Activated CD8-positive, alpha-beta T cell treated with anti-CD3 and anti-CD28 coated beads for 36 hours (primary cell): ENCODE results near the gene BUD31. TPM values are rescaled to one million over a fixed set of nuclear protein-coding genes. Genes with fewer than 3 reads are reported as not detected.
"Not testable (repeated sequence)": the region's sequence is repeated elsewhere in the genome, so short reads cannot be mapped to it uniquely, and the experiment has no call there.

Experiments
- ATAC-seq: fragments of 200-7000 bp; cut with Tn5 transposase; one replicate; pipeline ENCODE4 v1.10.0; 2021; ENCODE audit warnings: mild to moderate bottlenecking, moderate library complexity
- CTCF ChIA-PET: fragments of 350-600 bp; sonication (Branson Sonifier 250); formaldehyde crosslinking; loops from one replicate; lab custom pipeline; 2021; ENCODE audit warnings: antibody characterized with exemption; lab: Charles Lee
- POLR2A ChIA-PET: fragments of 350-600 bp; sonication (Branson Sonifier 250); formaldehyde crosslinking; loops from one replicate; lab custom pipeline; 2021; ENCODE audit warnings: antibody characterized with exemption; lab: Charles Lee
- DNase-seq: peaks from one replicate; pipeline ENCODE4 v3.0.0-alpha.2; 2020
- H3K27ac Mint-ChIP-seq: one replicate; pipeline ENCODE4 v1.8.0; 2021; ENCODE audit warnings: mild to moderate bottlenecking, mixed read lengths
- H3K27me3 Mint-ChIP-seq: one replicate; pipeline ENCODE4 v1.8.0; 2021; ENCODE audit warnings: mixed read lengths
- H3K36me3 Mint-ChIP-seq: one replicate; pipeline ENCODE4 v1.8.0; 2021; ENCODE audit warnings: low read depth, mixed read lengths
- H3K4me1 Mint-ChIP-seq: one replicate; pipeline ENCODE4 v1.8.0; 2021; ENCODE audit warnings: low read depth, mixed read lengths
- H3K4me3 Mint-ChIP-seq: one replicate; pipeline ENCODE4 v1.8.0; 2021; ENCODE audit warnings: mild to moderate bottlenecking, moderate library complexity, mixed read lengths
- H3K9me3 Mint-ChIP-seq: one replicate; pipeline ENCODE4 v1.8.0; 2021; ENCODE audit warnings: mixed read lengths
- CTCF ChIP-seq: fragments of 200-600 bp; IDR thresholded peaks from one replicate; pipeline ENCODE4 v1.8.0; 2022; ENCODE audit warnings: antibody characterized with exemption, mild to moderate bottlenecking
- intact Hi-C: fragments of 100-400 bp; cut with micrococcal nuclease; formaldehyde crosslinking; loops from one replicate; pipeline ENCODE4 v1.10.0; 2022
- total RNA-seq, 2 experiments: library from RNA; stranded (reverse); gene quantifications; one replicate each; pipeline ENCODE4 v1.2.3, GENCODE V29; 2021

BUD31 gene
- total RNA-seq, 2 experiments from 2014 or later, result 118 to 124 TPM

- POLR2A ChIA-PET, result interaction anchor here (0.7 to 5.6 kb wide), 19 partner anchors 9 to 577 kb away, joined by 3 to 58 read pairs (median 5); partner anchors contain the start of genes ARPC1B, ATP5MF, CPSF4 and PTCD1
- no peak for TF ChIP-seq CTCF
- peak overlapping the region; percentile 90 for H3K4me3 Mint-ChIP-seq
- intact Hi-C loops, result no loop called here
- H3K4me1 Mint-ChIP-seq, result peaks cover 38% of the 10 kb centered on the region
- ATAC-seq, result peak; percentile 7
- no peaks in the 10 kb centered on the region for H3K9me3 Mint-ChIP-seq
- DNase-seq, result no peak
- no peaks in the 10 kb centered on the region for H3K27me3 Mint-ChIP-seq
- H3K36me3 Mint-ChIP-seq, result peaks cover 37% of the 10 kb centered on the region
- H3K27ac Mint-ChIP-seq, result peak overlapping the region; percentile 97
- CTCF ChIA-PET, result interaction anchor here (1.0 to 2.3 kb wide), 4 partner anchors 11 to 29 kb away, joined by 3 to 6 read pairs (median 4); no protein-coding TSS in a partner anchor
These were observed 413 bp downstream of the BUD31 start for GRCh38 chr7:99409192-99409572.

GRCh38 chr7:99409806-99410205, 1.0 kb downstream of the BUD31 start:
- intact Hi-C loops, result no loop called here
- peak overlapping the region; percentile 90 for H3K4me3 Mint-ChIP-seq
- TF ChIP-seq CTCF, result no peak
- peaks cover 36% of the 10 kb centered on the region for H3K4me1 Mint-ChIP-seq
- DNase-seq (no peak), ATAC-seq (no peak)
- no peaks in the 10 kb centered on the region for H3K9me3 Mint-ChIP-seq
- POLR2A ChIA-PET, result interaction anchor here (0.7 to 5.6 kb wide), 11 partner anchors 12 to 550 kb away, joined by 3 to 58 read pairs (median 5); partner anchors contain the start of genes ARPC1B, ATP5MF, CPSF4 and PTCD1
- no peaks in the 10 kb centered on the region for H3K27me3 Mint-ChIP-seq
- H3K36me3 Mint-ChIP-seq, result peaks cover 39% of the 10 kb centered on the region
- peak overlapping the region; percentile 97 for H3K27ac Mint-ChIP-seq
- CTCF ChIA-PET, result no interaction called here

- TF ChIP-seq CTCF, result no peak
- CTCF ChIA-PET, result no interaction called here
- no peaks in the 10 kb centered on the region for H3K9me3 Mint-ChIP-seq
- POLR2A ChIA-PET, result interaction anchor here (0.6 to 5.6 kb wide), 5 partner anchors 12 to 550 kb away, joined by 3 to 58 read pairs (median 20); partner anchors contain the start of genes CPSF4 and PTCD1
- H3K36me3 Mint-ChIP-seq, result peaks cover 44% of the 10 kb centered on the region
- H3K27me3 Mint-ChIP-seq, result no peaks in the 10 kb centered on the region
- ATAC-seq (no peak), DNase-seq (no peak)
- H3K4me1 Mint-ChIP-seq, result peaks cover 35% of the 10 kb centered on the region
- peak overlapping the region; percentile 97 for H3K27ac Mint-ChIP-seq
- H3K4me3 Mint-ChIP-seq, result peak overlapping the region; percentile 90
- intact Hi-C loops, result no loop called here
These were observed 1.9 kb downstream of the BUD31 start for GRCh38 chr7:99410635-99411034.

GRCh38 chr7:99415513-99416127, 6.9 kb downstream of the BUD31 start:
- H3K9me3 Mint-ChIP-seq, H3K27me3 Mint-ChIP-seq, intact Hi-C loops, H3K27ac Mint-ChIP-seq, H3K4me3 Mint-ChIP-seq, ATAC-seq: not testable (repeated sequence)
- peak; percentile 59 for TF ChIP-seq CTCF
- ChIA-PET POLR2A (interaction anchor here (1.3 kb wide), 1 partner anchor 23 kb away, joined by 3 read pairs; no protein-coding TSS in a partner anchor), CTCF (interaction anchor here (0.7 to 1.5 kb wide), 4 partner anchors 8 to 44 kb away, joined by 3 to 4 read pairs (median 3); partner anchors contain the start of genes CPSF4 and PTCD1)
- Mint-ChIP-seq H3K36me3 (peaks cover 62% of the 10 kb centered on the region), H3K4me1 (peaks cover 16% of the 10 kb centered on the region)
- DNase-seq, result peak; percentile 55

GRCh38 chr7:99418260-99418659, 9.5 kb downstream of the BUD31 start:
- TF ChIP-seq CTCF, result no peak
- POLR2A ChIA-PET, result interaction anchor here (0.7 to 1.0 kb wide), 2 partner anchors 9 to 19 kb away, joined by 3 read pairs; partner anchors contain the start of gene BUD31
- DNase-seq, result no peak
- Mint-ChIP-seq H3K9me3 (no peaks in the 10 kb centered on the region), H3K36me3 (peaks cover 50% of the 10 kb centered on the region), H3K4me3 (no peak overlapping the region), H3K27me3 (no peaks in the 10 kb centered on the region), H3K4me1 (peaks cover 7% of the 10 kb centered on the region), H3K27ac (no peak overlapping the region)
- no peak for ATAC-seq
- CTCF ChIA-PET, result no interaction called here
- intact Hi-C loops, result no loop called here
